ENCODE results near the gene P4HTM. TPM values are rescaled to one million over a fixed set of nuclear protein-coding genes. Genes with fewer than 3 reads are reported as not detected.
A peak's percentile ranks its signal among the peaks of the same experiment; 100 is the strongest.

The P4HTM gene
- total RNA-seq, 4 donors from 2014 or later, result 47.0 to 95.9 (median 78.0) TPM

GRCh38 chr3:48974076-48974864, 15.8 kb upstream of the P4HTM start:
- H3K4me3 ChIP-seq, result no peak overlapping the region
- no peaks in the 10 kb centered on the region for H3K27me3 ChIP-seq
- H3K9me3 ChIP-seq, result no peaks in the 10 kb centered on the region
- no peak for TF ChIP-seq CTCF (IDR thresholded peaks at IDR 0.05)
- TF ChIP-seq POLR2A (IDR thresholded peaks at IDR 0.05), result no peak
- DNase-seq, result peak in 1 of 3 donors; percentile 18
- no peaks in the 10 kb centered on the region for H3K4me1 ChIP-seq
- H3K27ac ChIP-seq, result no peak overlapping the region
- H3K36me3 ChIP-seq, result peaks cover 0 to 98% (median 0%) of the 10 kb centered on the region in 3 donors

- Histone ChIP-seq H3K27me3 (no peaks in the 10 kb centered on the region), H3K9me3 (no peaks in the 10 kb centered on the region), H3K4me1 (no peaks in the 10 kb centered on the region), H3K27ac (no peak overlapping the region), H3K4me3 (no peak overlapping the region), H3K36me3 (peaks cover 0 to 93% (median 0%) of the 10 kb centered on the region in 3 donors)
- no peak for DNase-seq
- TF ChIP-seq POLR2A (IDR thresholded peaks at IDR 0.05), result no peak
- TF ChIP-seq CTCF (IDR thresholded peaks at IDR 0.05), result no peak
These were observed 10.6 kb upstream of the P4HTM start for GRCh38 chr3:48979451-48979850.

- no peak overlapping the region for H3K4me3 ChIP-seq
- H3K36me3 ChIP-seq, result peaks cover 0 to 92% (median 0%) of the 10 kb centered on the region in 3 donors
- no peak overlapping the region for H3K27ac ChIP-seq
- H3K4me1 ChIP-seq, result no peaks in the 10 kb centered on the region
- TF ChIP-seq CTCF (IDR thresholded peaks at IDR 0.05) (no peak), POLR2A (IDR thresholded peaks at IDR 0.05) (no peak)
- H3K9me3 ChIP-seq, result no peaks in the 10 kb centered on the region
- DNase-seq, result no peak
- no peaks in the 10 kb centered on the region for H3K27me3 ChIP-seq
These were observed 9.7 kb upstream of the P4HTM start for GRCh38 chr3:48980295-48980694.

GRCh38 chr3:48982016-48982415, 8.0 kb upstream of the P4HTM start:
- Histone ChIP-seq H3K4me1 (no peaks in the 10 kb centered on the region), H3K9me3 (no peaks in the 10 kb centered on the region), H3K27me3 (no peaks in the 10 kb centered on the region), H3K4me3 (no peak overlapping the region), H3K27ac (no peak overlapping the region), H3K36me3 (peaks cover 0 to 87% (median 0%) of the 10 kb centered on the region in 3 donors)
- TF ChIP-seq POLR2A (IDR thresholded peaks at IDR 0.05) (no peak), CTCF (IDR thresholded peaks at IDR 0.05) (no peak)
- no peak for DNase-seq

- no peaks in the 10 kb centered on the region for H3K27me3 ChIP-seq
- no peak overlapping the region for H3K4me3 ChIP-seq
- no peak overlapping the region for H3K27ac ChIP-seq
- TF ChIP-seq POLR2A (IDR thresholded peaks at IDR 0.05), result no peak
- no peak for TF ChIP-seq CTCF (IDR thresholded peaks at IDR 0.05)
- no peaks in the 10 kb centered on the region for H3K9me3 ChIP-seq
- no peaks in the 10 kb centered on the region for H3K4me1 ChIP-seq
- no peak for DNase-seq
- peaks cover 0 to 81% (median 0%) of the 10 kb centered on the region in 3 donors for H3K36me3 ChIP-seq
These were observed 7.4 kb upstream of the P4HTM start for GRCh38 chr3:48982686-48983085.

All from Peyer's patch (tissue), 4 donors.